Thoracic aorta (tissue), 2 donors: ENCODE results near the gene ENOX1. TPM values are rescaled to one million over a fixed set of nuclear protein-coding genes. Genes with fewer than 3 reads are reported as not detected.

Experiments used
- ATAC-seq: fragments of 150-250 bp; one replicate; pipeline ENCODE4 v1.8.0; 2017; ENCODE audit warnings: low read depth; ENCODE audit not compliant: insufficient number of reproducible peaks, low FRiP score
- DNase-seq: peaks from one replicate; pipeline ENCODE4 v3.0.0-alpha.2; 2020; ENCODE audit warnings: low spot score
- H3K27ac ChIP-seq, 2 donors: fragments of 200-600 bp; sonication (generic); 1 replicate in 1 of 2; 2 replicates in 1 of 2; pipeline ENCODE4 v1.5.1; 2016; ENCODE audit warnings: mild to moderate bottlenecking in 2 of 2, moderate library complexity in 2 of 2
- H3K27me3 ChIP-seq: fragments of 200-600 bp; sonication (generic); replicated peaks from 2 replicates; pipeline ENCODE4 v1.6.0; 2016; ENCODE audit warnings: mild to moderate bottlenecking; ENCODE audit not compliant: insufficient read depth
- H3K36me3 ChIP-seq: fragments of 200-600 bp; sonication (generic); one replicate; pipeline ENCODE4 v1.5.1; 2016
- H3K4me1 ChIP-seq, 2 donors: fragments of 200-600 bp; sonication (generic); 1 replicate in 1 of 2; 2 replicates in 1 of 2; pipeline versions ENCODE4 v1.5.1 to v1.6.0; 2016; ENCODE audit warnings: low read depth in 2 of 2, mild to moderate bottlenecking in 1 of 2; ENCODE audit not compliant: control insufficient read depth in 1 of 2
- H3K4me3 ChIP-seq: fragments of 200-600 bp; sonication (generic); 2 replicates; pipeline ENCODE4 v1.5.1; 2016; ENCODE audit warnings: mild to moderate bottlenecking
- H3K9me3 ChIP-seq: fragments of 200-600 bp; sonication (generic); 2 replicates; pipeline ENCODE4 v1.5.1; 2016
- total RNA-seq, 2 donors: library from RNA; depleted of rRNA; stranded (reverse); fragments of >200 nt; gene quantifications; one replicate each; pipeline versions ENCODE4 v1.1.0 to v1.2.3, GENCODE V29; 2016
- TF ChIP-seq, protein P1 (sequence below): fragments of 200-600 bp; sonication (generic); IDR thresholded peaks from one replicate; pipeline ENCODE4 v1.5.1; 2019; ENCODE audit warnings: antibody characterized with exemption

ENOX1 gene
- total RNA-seq, 2 donors from 2014 or later = 0.41 to 2.3 TPM

GRCh38 chr13:43328907-43329306, 457.9 kb downstream of the ENOX1 start:
- H3K27ac ChIP-seq = no peak overlapping the region
- no peaks in the 10 kb centered on the region for H3K9me3 ChIP-seq
- ATAC-seq = no peak

GRCh38 chr13:43326100-43326499, 460.7 kb downstream of the ENOX1 start:
- Histone ChIP-seq H3K36me3 (no peaks in the 10 kb centered on the region), H3K9me3 (no peaks in the 10 kb centered on the region), H3K4me3 (no peak overlapping the region), H3K27me3 (no peaks in the 10 kb centered on the region), H3K27ac (no peak overlapping the region), H3K4me1 (no peaks in the 10 kb centered on the region)
- no peak for ATAC-seq
- TF ChIP-seq, protein P1, sequence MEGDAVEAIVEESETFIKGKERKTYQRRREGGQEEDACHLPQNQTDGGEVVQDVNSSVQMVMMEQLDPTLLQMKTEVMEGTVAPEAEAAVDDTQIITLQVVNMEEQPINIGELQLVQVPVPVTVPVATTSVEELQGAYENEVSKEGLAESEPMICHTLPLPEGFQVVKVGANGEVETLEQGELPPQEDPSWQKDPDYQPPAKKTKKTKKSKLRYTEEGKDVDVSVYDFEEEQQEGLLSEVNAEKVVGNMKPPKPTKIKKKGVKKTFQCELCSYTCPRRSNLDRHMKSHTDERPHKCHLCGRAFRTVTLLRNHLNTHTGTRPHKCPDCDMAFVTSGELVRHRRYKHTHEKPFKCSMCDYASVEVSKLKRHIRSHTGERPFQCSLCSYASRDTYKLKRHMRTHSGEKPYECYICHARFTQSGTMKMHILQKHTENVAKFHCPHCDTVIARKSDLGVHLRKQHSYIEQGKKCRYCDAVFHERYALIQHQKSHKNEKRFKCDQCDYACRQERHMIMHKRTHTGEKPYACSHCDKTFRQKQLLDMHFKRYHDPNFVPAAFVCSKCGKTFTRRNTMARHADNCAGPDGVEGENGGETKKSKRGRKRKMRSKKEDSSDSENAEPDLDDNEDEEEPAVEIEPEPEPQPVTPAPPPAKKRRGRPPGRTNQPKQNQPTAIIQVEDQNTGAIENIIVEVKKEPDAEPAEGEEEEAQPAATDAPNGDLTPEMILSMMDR = no peak
- no peak for DNase-seq

More at GRCh38 chr13:43328907-43329306, 457.9 kb downstream of the ENOX1 start:
- TF ChIP-seq, protein P1 = no peak
- Histone ChIP-seq H3K27me3 (no peaks in the 10 kb centered on the region), H3K4me3 (no peak overlapping the region), H3K36me3 (no peaks in the 10 kb centered on the region), H3K4me1 (peaks cover 0 to 5% of the 10 kb centered on the region in 2 donors)
- no peak for DNase-seq

DNA sequence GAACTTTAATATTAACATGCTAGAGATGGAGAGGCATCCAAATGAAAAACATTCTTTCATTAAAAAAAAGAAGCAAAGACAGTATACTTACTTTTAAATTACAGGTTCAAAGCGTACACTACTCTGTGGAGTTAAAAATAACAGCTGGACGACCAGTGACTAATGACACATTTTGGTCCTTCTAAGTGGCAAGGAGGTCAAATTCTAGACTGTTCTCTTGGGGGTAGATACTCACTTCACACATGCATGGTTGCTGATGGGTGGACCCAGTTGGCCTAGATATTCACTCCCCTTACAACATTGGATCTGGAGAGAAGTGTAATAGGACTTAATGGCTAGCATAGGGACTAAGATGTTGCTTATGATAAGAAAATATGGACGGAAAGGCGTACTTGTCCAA, 461.1 kb downstream of the ENOX1 start:
- DNase-seq (no peak), ATAC-seq (no peak)
- TF ChIP-seq, protein P1 = no peak
- Histone ChIP-seq H3K9me3 (no peaks in the 10 kb centered on the region), H3K36me3 (no peaks in the 10 kb centered on the region), H3K4me1 (no peaks in the 10 kb centered on the region), H3K27me3 (no peaks in the 10 kb centered on the region), H3K4me3 (no peak overlapping the region), H3K27ac (no peak overlapping the region)

DNA sequence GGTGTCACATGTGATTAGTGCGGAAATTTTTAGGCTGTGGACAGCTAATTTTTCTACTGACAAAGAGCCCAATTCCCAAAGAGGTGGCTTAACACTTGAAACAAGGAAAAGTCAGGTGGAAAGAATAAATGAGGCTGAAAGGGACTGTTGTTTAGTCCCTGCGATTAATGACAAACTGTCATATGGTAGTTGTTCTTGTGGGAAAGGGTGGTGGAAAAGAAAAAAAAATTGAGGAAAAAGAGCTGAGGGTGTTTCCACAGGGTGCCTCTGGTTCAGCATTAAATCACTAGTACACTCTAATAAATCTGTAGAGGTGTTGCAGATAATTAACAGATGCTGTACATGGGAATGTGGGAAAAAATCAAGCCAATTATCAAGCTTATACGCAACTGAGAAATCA, 462.6 kb downstream of the ENOX1 start:
- Histone ChIP-seq H3K4me3 (no peak overlapping the region), H3K27ac (no peak overlapping the region), H3K4me1 (no peaks in the 10 kb centered on the region), H3K27me3 (no peaks in the 10 kb centered on the region), H3K36me3 (no peaks in the 10 kb centered on the region), H3K9me3 (no peaks in the 10 kb centered on the region)
- DNase-seq (no peak), ATAC-seq (no peak)
- TF ChIP-seq, protein P1 = no peak

- Histone ChIP-seq H3K27ac (no peak overlapping the region), H3K27me3 (no peaks in the 10 kb centered on the region), H3K4me3 (no peak overlapping the region), H3K4me1 (peaks cover 0 to 20% of the 10 kb centered on the region in 2 donors), H3K36me3 (no peaks in the 10 kb centered on the region), H3K9me3 (no peaks in the 10 kb centered on the region)
- TF ChIP-seq, protein P1 = no peak
- DNase-seq = no peak
- no peak for ATAC-seq
These were observed 466.9 kb downstream of the ENOX1 start for GRCh38 chr13:43319617-43320444.
